Astrocyte (in vitro differentiated cells and primary cell): Measurements from ENCODE around the gene LRRC18. TPM values are rescaled to one million over a fixed set of nuclear protein-coding genes. Genes with fewer than 3 reads are reported as not detected.

Source experiments
- DNase-seq: peaks from one replicate; pipeline ENCODE4 v3.0.0-alpha.2; 2010; ENCODE audit warnings: low read depth
- FAIRE-seq: peaks from 2 replicates; lab custom pipeline; 2011; peaks lifted over from hg19 to GRCh38; lab: Jason Lieb, UNC
- H2AFZ ChIP-seq: 2 replicates; pipeline ENCODE4 v1.6.0; 2012; ENCODE audit warnings: low read depth, low read length, inconsistent platforms
- H3K27ac ChIP-seq: 2 replicates; pipeline ENCODE4 v1.5.1; 2011; ENCODE audit warnings: low read depth, low read length, inconsistent platforms
- H3K27me3 ChIP-seq: 2 replicates; pipeline ENCODE4 v1.6.0; 2011; ENCODE audit warnings: low read length, inconsistent platforms; ENCODE audit not compliant: insufficient read depth
- H3K36me3 ChIP-seq: 2 replicates; pipeline ENCODE4 v1.5.1; 2011; ENCODE audit warnings: low read length, inconsistent platforms; ENCODE audit not compliant: insufficient read depth
- H3K4me1 ChIP-seq: 2 replicates; pipeline ENCODE4 v1.5.1; 2011; ENCODE audit warnings: low read length, inconsistent platforms; ENCODE audit not compliant: insufficient read depth
- H3K4me2 ChIP-seq: 2 replicates; pipeline ENCODE4 v1.6.0; 2012; ENCODE audit warnings: low read length, inconsistent platforms
- H3K4me3 ChIP-seq: 2 replicates; pipeline ENCODE4 v1.5.1; 2011; ENCODE audit warnings: low read depth, mild to moderate bottlenecking, low read length, inconsistent platforms; ENCODE audit not compliant: insufficient read depth
- H3K79me2 ChIP-seq: 2 replicates; pipeline ENCODE4 v1.6.0; 2012; ENCODE audit warnings: mild to moderate bottlenecking, low read length, inconsistent platforms; ENCODE audit not compliant: insufficient read depth
- H3K9ac ChIP-seq: 2 replicates; pipeline ENCODE4 v1.6.0; 2012; ENCODE audit warnings: mild to moderate bottlenecking, low read length, inconsistent platforms
- H3K9me3 ChIP-seq: 2 replicates; pipeline ENCODE4 v1.5.1; 2012; ENCODE audit warnings: low read depth, mild to moderate bottlenecking, low read length, inconsistent platforms; ENCODE audit not compliant: insufficient read depth
- H4K20me1 ChIP-seq: 2 replicates; pipeline ENCODE4 v1.6.0; 2012; ENCODE audit warnings: low read length, inconsistent platforms; ENCODE audit not compliant: insufficient read depth
- H3K27ac Mint-ChIP-seq: one replicate; pipeline ENCODE4 v1.8.0; 2021; ENCODE audit warnings: mild to moderate bottlenecking, mixed read lengths; ENCODE audit not compliant: unreplicated experiment
- H3K27me3 Mint-ChIP-seq: one replicate; pipeline ENCODE4 v1.8.0; 2021; ENCODE audit warnings: low read depth, mixed read lengths; ENCODE audit not compliant: unreplicated experiment
- H3K36me3 Mint-ChIP-seq: one replicate; pipeline ENCODE4 v1.8.0; 2021; ENCODE audit warnings: low read depth, mixed read lengths; ENCODE audit not compliant: unreplicated experiment
- H3K4me1 Mint-ChIP-seq: one replicate; pipeline ENCODE4 v1.8.0; 2021; ENCODE audit warnings: low read depth, mixed read lengths; ENCODE audit not compliant: unreplicated experiment
- H3K4me3 Mint-ChIP-seq: one replicate; pipeline ENCODE4 v1.8.0; 2021; ENCODE audit warnings: mild to moderate bottlenecking, moderate library complexity, mixed read lengths; ENCODE audit not compliant: unreplicated experiment
- H3K9me3 Mint-ChIP-seq: one replicate; pipeline ENCODE4 v1.8.0; 2021; ENCODE audit warnings: mild to moderate bottlenecking, mixed read lengths; ENCODE audit not compliant: unreplicated experiment
- CTCF ChIP-seq: IDR thresholded peaks from 2 replicates; pipeline ENCODE4 v1.5.1; 2011; ENCODE audit warnings: low read depth, mild to moderate bottlenecking, inconsistent platforms, low read length, moderate library complexity; ENCODE audit not compliant: insufficient read depth
- EZH2 ChIP-seq: IDR thresholded peaks from 2 replicates; pipeline ENCODE4 v1.6.1; 2012; ENCODE audit warnings: mild to moderate bottlenecking, low read length, inconsistent platforms; ENCODE audit not compliant: insufficient read depth
- total RNA-seq: library from RNA; stranded (reverse); gene quantifications from 2 replicates; pipeline ENCODE4 v1.2.1, GENCODE V29; 2021

LRRC18 gene
- total RNA-seq, 1 donor from 2014 or later, result not detected

GRCh38 chr10:48982584-48982983, 42.9 kb upstream of the LRRC18 start:
- Mint-ChIP-seq H3K27me3 (peaks cover 63% of the 10 kb centered on the region), H3K27ac (no peak overlapping the region), H3K4me1 (no peaks in the 10 kb centered on the region), H3K9me3 (no peaks in the 10 kb centered on the region), H3K36me3 (no peaks in the 10 kb centered on the region), H3K4me3 (no peak overlapping the region)
- no peak for DNase-seq
- Histone ChIP-seq H3K9me3 (no peaks in the 10 kb centered on the region), H3K9ac (no peak overlapping the region), H3K4me1 (no peaks in the 10 kb centered on the region), H3K4me3 (no peak overlapping the region), H4K20me1 (no peaks in the 10 kb centered on the region), H3K4me2 (no peak overlapping the region), H3K27me3 (peaks cover 4% of the 10 kb centered on the region), H3K27ac (no peak overlapping the region), H3K36me3 (no peaks in the 10 kb centered on the region), H2AFZ (no peak overlapping the region), H3K79me2 (no peaks in the 10 kb centered on the region)
- TF ChIP-seq EZH2 (no peak), CTCF (no peak)
- FAIRE-seq, result no peak

- DNase-seq, result peak; percentile 6
- Mint-ChIP-seq H3K36me3 (no peaks in the 10 kb centered on the region), H3K27ac (no peak overlapping the region), H3K4me1 (no peaks in the 10 kb centered on the region), H3K4me3 (no peak overlapping the region), H3K27me3 (peaks cover 59% of the 10 kb centered on the region), H3K9me3 (no peaks in the 10 kb centered on the region)
- Histone ChIP-seq H3K9ac (no peak overlapping the region), H3K79me2 (no peaks in the 10 kb centered on the region), H3K4me3 (no peak overlapping the region), H3K4me2 (no peak overlapping the region), H3K4me1 (no peaks in the 10 kb centered on the region), H2AFZ (no peak overlapping the region), H3K36me3 (no peaks in the 10 kb centered on the region), H3K27ac (no peak overlapping the region), H4K20me1 (no peaks in the 10 kb centered on the region), H3K9me3 (no peaks in the 10 kb centered on the region), H3K27me3 (peaks cover 4% of the 10 kb centered on the region)
- FAIRE-seq, result no peak
- TF ChIP-seq CTCF (peak; percentile 71), EZH2 (no peak)
Observed at GRCh38 chr10:48981310-48981907, 41.8 kb upstream of the LRRC18 start.

GRCh38 chr10:48978318-48978717, 38.7 kb upstream of the LRRC18 start:
- Histone ChIP-seq H3K9me3 (no peaks in the 10 kb centered on the region), H3K9ac (no peak overlapping the region), H3K79me2 (no peaks in the 10 kb centered on the region), H2AFZ (no peak overlapping the region), H3K27ac (no peak overlapping the region), H3K4me3 (no peak overlapping the region), H4K20me1 (no peaks in the 10 kb centered on the region), H3K27me3 (peaks cover 4% of the 10 kb centered on the region), H3K36me3 (no peaks in the 10 kb centered on the region), H3K4me1 (no peaks in the 10 kb centered on the region), H3K4me2 (no peak overlapping the region)
- no peaks in the 10 kb centered on the region for H3K36me3 Mint-ChIP-seq
- H3K27ac Mint-ChIP-seq, result no peak overlapping the region
- no peak overlapping the region for H3K4me3 Mint-ChIP-seq
- FAIRE-seq (no peak), DNase-seq (no peak)
- H3K9me3 Mint-ChIP-seq, result peaks cover 2% of the 10 kb centered on the region
- H3K4me1 Mint-ChIP-seq, result no peaks in the 10 kb centered on the region
- H3K27me3 Mint-ChIP-seq, result peaks cover 56% of the 10 kb centered on the region
- no peak for TF ChIP-seq CTCF
- no peak for TF ChIP-seq EZH2
